NCI-H2171 treated with DMSO at 0.1 percent for 48 hours (cell line): ENCODE results near the gene PLPP6.

Experiments
- DNase-seq: peaks from one replicate; lab custom pipeline; 2025; lab: John Stamatoyannopoulos, UW

The PLPP6 gene

DNA sequence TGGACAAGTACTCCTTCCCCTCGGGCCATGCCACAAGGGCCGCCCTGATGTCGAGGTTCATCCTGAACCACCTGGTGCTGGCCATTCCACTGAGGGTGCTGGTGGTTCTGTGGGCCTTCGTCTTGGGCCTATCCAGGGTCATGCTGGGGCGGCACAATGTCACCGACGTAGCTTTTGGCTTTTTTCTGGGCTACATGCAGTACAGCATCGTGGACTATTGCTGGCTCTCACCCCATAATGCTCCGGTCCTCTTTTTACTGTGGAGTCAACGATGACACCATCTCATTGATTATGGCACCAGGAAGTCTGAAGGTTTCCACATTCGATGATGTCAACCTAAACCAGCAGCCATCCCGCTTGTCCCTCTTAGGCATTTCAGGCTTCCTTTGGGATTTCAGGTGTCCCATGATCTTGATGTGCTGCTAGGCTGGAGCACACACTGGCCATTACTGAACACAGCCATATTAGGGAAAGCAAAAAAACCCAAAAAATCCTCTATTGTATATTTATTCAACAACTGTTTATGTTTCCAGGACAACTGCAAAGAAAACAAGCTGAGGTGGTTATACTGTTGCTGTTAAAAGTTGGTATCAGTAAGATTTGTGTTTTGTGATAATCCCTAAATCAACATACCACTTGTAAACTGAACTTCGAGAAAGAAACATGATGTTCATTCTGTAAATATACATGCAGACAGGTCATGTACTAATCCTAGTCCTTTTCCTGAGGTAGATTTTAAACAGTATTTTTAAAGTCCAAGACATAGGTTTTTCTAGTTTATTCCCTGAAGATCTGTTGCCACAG lies 1.1 kb downstream of the PLPP6 start:
- DNase-seq, result no peak

DNA sequence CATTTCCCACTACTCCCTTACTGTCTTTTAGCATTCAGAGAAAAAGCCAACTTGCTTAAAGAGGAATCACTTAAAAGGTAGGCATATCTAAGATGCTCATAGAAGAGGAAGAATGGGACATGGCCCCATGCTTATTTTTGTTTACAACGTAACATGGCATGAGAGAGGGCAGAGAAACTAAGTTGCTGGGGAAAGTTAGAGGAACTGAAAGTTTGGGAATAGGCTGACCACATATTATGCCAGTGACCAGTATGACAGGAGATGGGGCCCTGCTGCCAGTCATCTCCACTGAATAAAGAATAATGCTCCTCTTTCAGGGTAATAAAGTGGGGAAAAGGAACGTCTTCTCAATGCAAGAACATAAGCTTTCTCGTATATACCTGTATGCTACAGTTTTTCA lies 1.9 kb downstream of the PLPP6 start:
- no peak for DNase-seq

DNA sequence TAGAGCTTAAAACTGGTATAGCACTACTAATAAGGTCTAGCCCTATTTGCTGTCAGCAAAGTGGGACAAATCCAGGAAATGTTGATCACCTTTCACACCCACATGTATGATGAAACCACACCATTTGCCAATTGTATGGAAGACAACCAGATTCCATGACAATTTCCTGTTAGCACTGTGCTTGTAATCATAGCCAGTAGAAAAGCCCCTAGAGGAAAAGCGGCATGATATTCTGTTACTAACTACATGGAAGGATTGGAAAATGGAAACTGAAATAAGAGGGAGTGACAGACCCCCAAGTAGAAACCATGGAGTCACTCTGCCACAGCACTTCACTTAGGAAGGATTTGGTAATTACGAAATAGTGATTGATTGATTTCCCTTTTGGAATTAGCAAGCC lies 3.3 kb downstream of the PLPP6 start:
- DNase-seq, result no peak

DNA sequence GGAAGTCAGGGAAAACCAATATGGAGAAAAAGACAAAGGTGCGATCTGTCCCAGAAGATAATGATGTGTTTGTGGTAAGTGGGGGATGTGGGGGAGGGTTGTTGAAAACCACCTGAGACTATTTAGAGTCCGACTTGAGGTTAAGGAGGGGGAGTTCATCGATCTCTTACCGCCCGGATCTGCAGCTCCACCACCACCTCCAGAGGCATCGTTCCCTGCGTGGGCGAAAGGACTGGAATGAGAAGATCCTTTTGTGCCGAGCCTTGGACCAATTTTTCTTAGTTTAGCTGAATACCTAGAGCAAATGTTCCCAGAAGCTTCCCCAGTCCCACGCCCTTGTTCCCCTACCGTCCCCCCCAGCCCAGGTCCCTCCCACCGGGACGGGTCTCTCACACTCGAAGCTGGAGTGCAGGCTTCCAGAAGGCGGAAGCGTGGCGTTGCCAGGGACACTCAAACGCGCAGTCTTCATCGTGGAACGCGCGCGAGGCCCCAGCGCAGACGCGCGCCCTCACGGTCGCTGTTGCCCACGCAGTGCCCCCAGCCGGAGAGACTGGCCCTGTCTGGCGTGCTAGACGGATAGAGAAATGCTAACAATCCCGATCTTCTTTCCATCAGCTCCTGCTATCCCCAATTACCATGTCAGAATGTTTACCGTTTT lies 4.1 kb downstream of the PLPP6 start, which contains the start of gene SPATA6L:
TSS of gene SPATA6L (minus strand) at position 439 of the 658 bp plus-strand sequence. CDS start at position 209, 230 bp downstream.
- peak; percentile 80 for DNase-seq

GRCh38 chr9:4667681-4668080 lies 5.6 kb downstream of the PLPP6 start:
- no peak for DNase-seq

DNA sequence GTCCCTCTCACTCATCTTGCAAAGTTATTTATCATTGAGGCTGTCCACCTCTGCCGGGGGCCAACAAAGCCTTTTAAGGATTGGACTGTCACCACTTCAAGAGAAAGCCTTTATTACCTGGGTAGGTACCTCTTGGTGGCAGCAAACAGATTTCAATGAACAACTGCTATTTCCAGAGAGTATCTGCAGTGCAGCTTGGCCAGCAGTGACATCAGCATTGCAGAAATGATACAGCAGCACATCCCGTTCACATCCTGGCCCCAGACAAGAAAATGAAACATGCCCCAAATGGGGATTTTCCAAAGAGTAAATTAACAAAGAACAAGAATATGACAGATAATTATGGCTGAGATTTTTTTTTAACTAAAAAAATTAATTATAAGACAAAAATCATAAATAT lies 6.5 kb downstream of the PLPP6 start:
- no peak for DNase-seq

DNA sequence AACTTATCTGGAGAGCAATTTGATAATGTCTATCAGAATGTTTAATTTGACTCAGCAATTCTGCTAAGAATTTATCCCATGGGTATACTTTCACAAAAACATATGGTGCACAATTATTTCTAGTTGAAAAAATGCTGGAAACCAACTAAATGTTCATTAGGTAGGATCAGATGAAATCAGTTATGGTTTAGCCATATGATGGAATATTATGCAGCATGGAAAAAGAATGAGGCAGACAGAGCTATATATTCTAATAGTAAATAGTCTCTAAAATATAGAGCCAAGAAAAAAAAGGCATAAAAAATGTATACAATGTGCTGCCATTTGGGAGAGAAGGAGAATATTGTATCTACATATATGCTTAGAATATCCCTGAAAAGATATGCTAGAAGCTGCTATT lies 7.8 kb downstream of the PLPP6 start:
- DNase-seq, result no peak

- DNase-seq, result no peak
Measured at GRCh38 chr9:4670591-4670990, 8.5 kb downstream of the PLPP6 start.

- no peak for DNase-seq
Measured at GRCh38 chr9:4671737-4672136, 9.6 kb downstream of the PLPP6 start.

GRCh38 chr9:4674783-4675182 lies 12.7 kb downstream of the PLPP6 start:
- no peak for DNase-seq

DNA sequence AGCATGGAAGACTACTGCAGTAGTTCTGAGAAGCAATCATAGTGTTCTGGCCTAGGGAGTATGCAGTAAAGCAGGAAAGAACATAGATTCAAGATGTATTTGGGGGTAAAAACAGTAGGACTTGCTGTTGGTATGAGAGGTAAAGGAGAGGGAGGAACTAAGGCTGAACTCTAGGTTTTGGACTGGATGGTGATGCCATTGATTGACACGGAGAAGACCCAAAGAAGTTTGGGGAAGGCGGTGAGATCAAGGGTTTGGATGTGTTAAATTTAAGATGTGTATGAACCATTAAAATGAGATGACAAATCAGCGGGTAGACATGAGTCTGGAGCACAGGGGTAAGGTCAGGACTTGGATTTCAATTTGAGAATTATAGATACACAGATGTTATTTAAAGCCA lies 15.3 kb downstream of the PLPP6 start:
- DNase-seq, result no peak

DNA sequence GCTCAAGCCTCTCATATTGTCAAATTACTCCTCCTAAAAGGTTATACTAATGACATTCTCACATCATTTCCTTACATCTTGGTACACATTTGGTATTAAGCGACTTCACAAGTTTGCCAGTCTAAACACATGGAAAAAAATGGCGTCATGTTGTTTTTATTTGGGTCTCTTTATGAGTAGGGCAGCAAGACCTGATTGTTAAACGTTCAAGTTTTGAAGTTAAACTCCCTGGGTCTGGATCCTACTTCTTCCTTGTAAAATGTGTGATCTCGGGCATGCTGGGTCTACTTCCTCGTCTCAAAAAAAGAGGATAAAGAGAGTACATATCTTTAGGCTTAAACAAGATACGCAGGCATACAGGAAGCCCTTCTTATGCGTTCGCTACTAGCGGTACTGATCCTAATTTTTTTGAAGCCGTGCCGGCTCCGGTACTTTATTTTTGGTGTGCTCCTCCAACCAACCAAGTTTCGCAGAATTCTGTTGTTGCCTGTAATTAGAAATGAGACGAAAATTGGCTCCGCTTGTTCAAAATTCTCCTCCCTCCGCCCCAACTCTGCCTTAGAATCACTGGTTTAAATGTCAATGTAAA lies 16.7 kb downstream of the PLPP6 start:
- peak; percentile 84 for DNase-seq

- peak; percentile 99 for DNase-seq
Measured at GRCh38 chr9:4679268-4680172, 17.4 kb downstream of the PLPP6 start, which contains the start of gene CDC37L1. Gene CDC37L1, plus strand, starts transcription at chr9:4679569. Its CDS starts 199 bp downstream, at chr9:4679768.

GRCh38 chr9:4680173-4680525 lies 18.1 kb downstream of the PLPP6 start:
- no peak for DNase-seq

GRCh38 chr9:4680750-4681149 lies 18.7 kb downstream of the PLPP6 start:
- peak; percentile 31 for DNase-seq

DNA sequence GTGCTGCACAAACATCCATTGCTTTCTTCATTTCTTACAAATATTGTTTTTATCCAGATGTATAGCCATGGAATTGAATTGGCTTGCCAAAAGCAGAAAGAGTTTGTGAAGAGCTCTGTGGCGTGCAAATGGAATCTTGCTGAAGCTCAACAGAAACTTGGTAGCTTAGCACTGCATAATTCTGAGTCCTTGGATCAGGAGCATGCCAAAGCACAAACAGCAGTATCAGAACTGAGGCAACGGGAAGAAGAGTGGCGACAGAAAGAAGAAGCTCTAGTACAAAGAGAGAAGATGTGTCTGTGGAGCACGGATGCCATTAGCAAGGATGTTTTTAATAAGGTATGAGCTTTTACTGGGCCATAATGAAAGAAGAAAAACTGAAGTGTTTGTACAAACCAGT lies 22.7 kb downstream of the PLPP6 start:
- DNase-seq, result no peak

DNA sequence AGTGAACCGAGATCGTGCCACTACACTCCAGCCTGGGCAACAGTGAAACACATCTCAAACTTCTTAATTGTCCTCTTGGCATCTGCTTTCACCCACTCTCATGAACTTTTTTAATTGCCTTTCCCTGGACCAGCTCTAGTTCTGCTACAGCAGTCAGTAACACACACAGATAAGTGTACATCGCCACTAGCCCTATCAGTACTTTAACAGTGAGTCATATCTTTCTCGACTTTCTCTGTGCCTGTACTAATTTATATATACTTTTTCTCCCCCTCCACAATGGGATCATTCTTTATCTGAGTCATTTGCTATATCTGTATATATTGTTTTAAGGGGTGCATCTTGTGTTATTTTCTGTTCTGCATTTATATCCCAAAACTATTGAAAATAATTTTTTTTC lies 24.0 kb downstream of the PLPP6 start:
- no peak for DNase-seq

DNA sequence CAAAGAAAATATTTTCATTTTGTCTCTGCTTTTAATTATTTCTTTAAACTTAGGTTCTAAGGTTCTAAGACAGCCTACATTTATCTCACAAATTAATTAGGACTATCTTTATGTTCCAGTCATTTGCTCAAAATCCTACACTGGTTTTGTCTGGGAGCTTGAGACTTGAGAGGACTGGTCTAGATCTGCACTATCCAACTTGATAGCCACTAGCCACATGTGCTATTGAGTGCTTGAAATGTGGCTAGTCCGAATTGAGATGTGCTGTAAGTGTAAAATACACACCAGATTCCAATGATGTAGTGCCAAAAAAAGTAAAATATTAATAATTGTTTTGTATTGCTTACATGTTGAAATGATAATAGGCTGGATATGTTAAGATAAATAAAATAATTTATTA lies 24.5 kb downstream of the PLPP6 start:
- DNase-seq, result no peak

DNA sequence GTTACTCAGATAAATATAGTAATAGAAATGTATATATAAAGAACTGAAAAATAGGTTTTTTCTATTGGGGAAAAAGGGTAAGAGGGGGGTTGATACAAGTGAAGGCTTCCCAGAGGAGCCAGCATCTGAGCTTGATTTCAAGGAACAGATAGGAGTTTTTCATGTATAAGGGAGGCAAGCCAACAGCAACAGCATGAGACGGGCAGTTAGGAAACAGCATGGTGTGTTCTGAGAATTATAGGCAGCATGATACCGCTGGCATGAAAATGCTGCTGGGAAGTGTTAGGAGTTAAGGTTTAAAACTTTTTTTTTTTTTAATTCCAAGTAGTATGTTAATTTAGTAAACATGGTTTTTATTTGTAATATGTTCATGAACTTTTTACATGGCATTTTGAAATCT lies 26.9 kb downstream of the PLPP6 start:
- DNase-seq, result no peak

DNA sequence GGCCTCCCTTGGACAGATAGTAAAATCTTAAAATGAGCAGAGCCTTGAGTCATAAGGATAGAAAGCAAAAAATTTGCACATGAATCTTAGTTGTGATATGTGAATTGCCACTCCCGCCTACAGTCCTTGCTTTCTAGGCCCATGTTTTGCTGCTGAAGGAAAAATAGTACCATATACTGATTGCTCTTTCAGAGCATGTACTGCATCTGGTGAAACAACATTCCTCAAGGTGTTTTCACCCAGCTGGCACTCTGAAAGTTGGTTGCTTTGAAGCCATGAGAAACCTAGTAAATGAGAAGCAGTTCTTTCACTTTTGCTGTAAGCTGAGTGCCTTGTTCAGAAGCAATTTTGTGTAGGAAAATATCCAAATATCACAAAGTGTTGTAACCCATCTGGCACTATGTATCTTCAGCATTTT lies 27.6 kb downstream of the PLPP6 start:
- no peak for DNase-seq

- DNase-seq, result no peak
Measured at GRCh38 chr9:4690144-4690543, 28.1 kb downstream of the PLPP6 start.

- no peak for DNase-seq
Measured at GRCh38 chr9:4691795-4692194, 29.7 kb downstream of the PLPP6 start.
